HepG2 (cell line): Measurements from ENCODE around the gene TNNI3K.

ENCODE experiments used
- ATF2 ChIP-seq: sonication (generic); formaldehyde crosslinking; IDR thresholded peaks from 2 replicates; pipeline ENCODE4 v1.4.0; 2020; ENCODE audit warnings: missing genetic modification reagents
- CTCF ChIP-seq: sonication (generic); formaldehyde crosslinking; IDR thresholded peaks from 2 replicates; pipeline ENCODE4 v1.5.0; 2020; ENCODE audit warnings: mild to moderate bottlenecking, missing genetic modification reagents, moderate library complexity
- EED ChIP-seq: sonication (generic); formaldehyde crosslinking; IDR thresholded peaks from 2 replicates; pipeline ENCODE4 v1.5.0; 2020; ENCODE audit warnings: mild to moderate bottlenecking, missing genetic modification reagents
- ESRRA ChIP-seq: sonication (generic); formaldehyde crosslinking; IDR thresholded peaks from 2 replicates; pipeline ENCODE4 v1.5.1; 2020; ENCODE audit warnings: mild to moderate bottlenecking, low read depth, missing genetic modification reagents
- GZF1 ChIP-seq: sonication (generic); formaldehyde crosslinking; IDR thresholded peaks from 2 replicates; pipeline ENCODE4 v1.5.1; 2020; ENCODE audit warnings: mild to moderate bottlenecking, missing genetic modification reagents
- HNF4G ChIP-seq, 2 experiments: sonication (generic) in 1 of 2; formaldehyde crosslinking in 1 of 2; IDR thresholded peaks; 2 replicates each; pipeline versions ENCODE4 v1.4.0 to v1.6.1; 2011 to 2020; ENCODE audit warnings: borderline replicate concordance in 2 of 2, low read depth in 2 of 2, mild to moderate bottlenecking in 2 of 2, low read length in 1 of 2, missing genetic modification reagents in 1 of 2, moderate library complexity in 1 of 2
- JUN ChIP-seq: sonication (generic); formaldehyde crosslinking; IDR thresholded peaks from 2 replicates; pipeline ENCODE4 v1.4.0; 2020; ENCODE audit warnings: mild to moderate bottlenecking, missing genetic modification reagents
- KDM1A ChIP-seq: IDR thresholded peaks from 2 replicates; pipeline ENCODE4 v1.6.1; 2016; ENCODE audit warnings: missing compliant biosample characterization
- KIAA2018 ChIP-seq: sonication (generic); formaldehyde crosslinking; IDR thresholded peaks from 2 replicates; pipeline ENCODE4 v1.5.0; 2020; ENCODE audit warnings: mild to moderate bottlenecking, missing genetic modification reagents, borderline replicate concordance
- NFRKB ChIP-seq: fragments of 450-650 bp; IDR thresholded peaks from 2 replicates; pipeline ENCODE4 v1.6.1; 2017
- PHF5A ChIP-seq: IDR thresholded peaks from one replicate; pipeline ENCODE4 v1.6.1; 2018; ENCODE audit warnings: low read depth, missing genetic modification reagents; ENCODE audit not compliant: unreplicated experiment
- SNRNP70 ChIP-seq: fragments of 200-400 bp; formaldehyde crosslinking; IDR thresholded peaks from 2 replicates; pipeline ENCODE4 v1.6.1; 2017; ENCODE audit warnings: mild to moderate bottlenecking, low read depth, low read length, moderate library complexity
- TEAD2 ChIP-seq: sonication (generic); formaldehyde crosslinking; IDR thresholded peaks from 2 replicates; pipeline ENCODE4 v1.9.0; 2021; ENCODE audit warnings: missing genetic modification reagents
- ZBTB8A ChIP-seq: sonication (generic); formaldehyde crosslinking; IDR thresholded peaks from 2 replicates; pipeline ENCODE4 v1.4.0; 2020; ENCODE audit warnings: mild to moderate bottlenecking, low read depth, missing genetic modification reagents, borderline replicate concordance

- TF ChIP-seq CTCF (CRISPR knock-in tag) (no peak), NFRKB (no peak), KDM1A (no peak), PHF5A (CRISPR knock-in tag) (no peak), SNRNP70 (no peak), KIAA2018 (CRISPR knock-in tag) (no peak), ATF2 (no peak), HNF4G (IDR thresholded peaks at IDR 0.05; ENCODE audit: borderline replicate concordance, low read depth, low read length) (no peak), HNF4G (CRISPR knock-in tag; IDR thresholded peaks at IDR 0.05; ENCODE audit: borderline replicate concordance, low read depth) (no peak), ZBTB8A (CRISPR knock-in tag) (no peak), EED (CRISPR knock-in tag) (no peak), ESRRA (CRISPR knock-in tag) (no peak), GZF1 (CRISPR knock-in tag) (no peak), JUN (CRISPR knock-in tag) (no peak), TEAD2 (CRISPR knock-in tag) (no peak)
These were observed 351.2 kb downstream of the TNNI3K start for GRCh38 chr1:74586253-74586897.
